ENCODE data around the gene ALLC.

The ALLC gene

GRCh38 chr2:3718679-3719078 lies 60.7 kb downstream of the ALLC start:
- DNase-seq (ENCODE audit: low spot score), result no peak

- no peak for DNase-seq (ENCODE audit: low spot score)
Measured at GRCh38 chr2:3725002-3725401, 67.0 kb downstream of the ALLC start.

GRCh38 chr2:3725458-3726250 lies 67.7 kb downstream of the ALLC start:
- DNase-seq (ENCODE audit: low spot score), result no peak

- no peak for DNase-seq (ENCODE audit: low spot score)
Measured at GRCh38 chr2:3726511-3726910, 68.5 kb downstream of the ALLC start.

- no peak for DNase-seq (ENCODE audit: low spot score)
Measured at GRCh38 chr2:3727397-3728045, 69.5 kb downstream of the ALLC start.

- DNase-seq (ENCODE audit: low spot score), result no peak
Measured at GRCh38 chr2:3728104-3729054, 70.4 kb downstream of the ALLC start.

GRCh38 chr2:3729055-3729448 lies 71.1 kb downstream of the ALLC start:
- no peak for DNase-seq (ENCODE audit: low spot score)

GRCh38 chr2:3729786-3730185 lies 71.8 kb downstream of the ALLC start:
- DNase-seq (ENCODE audit: low spot score), result no peak

- no peak for DNase-seq (ENCODE audit: low spot score)
Measured at GRCh38 chr2:3730646-3731045, 72.6 kb downstream of the ALLC start.

- no peak for DNase-seq (ENCODE audit: low spot score)
Measured at GRCh38 chr2:3731829-3732228, 73.8 kb downstream of the ALLC start.

- no peak for DNase-seq (ENCODE audit: low spot score)
Measured at GRCh38 chr2:3736112-3736511, 78.1 kb downstream of the ALLC start.

GRCh38 chr2:3737128-3737527 lies 79.1 kb downstream of the ALLC start:
- no peak for DNase-seq (ENCODE audit: low spot score)

GRCh38 chr2:3738454-3738853 lies 80.5 kb downstream of the ALLC start:
- no peak for DNase-seq (ENCODE audit: low spot score)

GRCh38 chr2:3739313-3739712 lies 81.3 kb downstream of the ALLC start:
- peak; percentile 5 for DNase-seq (ENCODE audit: low spot score)

GRCh38 chr2:3741396-3741795 lies 83.4 kb downstream of the ALLC start:
- DNase-seq (ENCODE audit: low spot score), result peak; percentile 8

GRCh38 chr2:3741867-3742602 lies 84.0 kb downstream of the ALLC start:
- peak; percentile 37 for DNase-seq (ENCODE audit: low spot score)

GRCh38 chr2:3742743-3743508 lies 84.9 kb downstream of the ALLC start:
- DNase-seq (ENCODE audit: low spot score), result peak; percentile 20

GRCh38 chr2:3743951-3744555 lies 86.1 kb downstream of the ALLC start:
- DNase-seq (ENCODE audit: low spot score), result peak; percentile 18

- DNase-seq (ENCODE audit: low spot score), result peak; percentile 57
Measured at GRCh38 chr2:3745920-3746319, 87.9 kb downstream of the ALLC start.

- peak; percentile 34 for DNase-seq (ENCODE audit: low spot score)
Measured at GRCh38 chr2:3747032-3747654, 89.1 kb downstream of the ALLC start.
